Measurements from ENCODE around the gene CBX6.

Gene CBX6

DNA sequence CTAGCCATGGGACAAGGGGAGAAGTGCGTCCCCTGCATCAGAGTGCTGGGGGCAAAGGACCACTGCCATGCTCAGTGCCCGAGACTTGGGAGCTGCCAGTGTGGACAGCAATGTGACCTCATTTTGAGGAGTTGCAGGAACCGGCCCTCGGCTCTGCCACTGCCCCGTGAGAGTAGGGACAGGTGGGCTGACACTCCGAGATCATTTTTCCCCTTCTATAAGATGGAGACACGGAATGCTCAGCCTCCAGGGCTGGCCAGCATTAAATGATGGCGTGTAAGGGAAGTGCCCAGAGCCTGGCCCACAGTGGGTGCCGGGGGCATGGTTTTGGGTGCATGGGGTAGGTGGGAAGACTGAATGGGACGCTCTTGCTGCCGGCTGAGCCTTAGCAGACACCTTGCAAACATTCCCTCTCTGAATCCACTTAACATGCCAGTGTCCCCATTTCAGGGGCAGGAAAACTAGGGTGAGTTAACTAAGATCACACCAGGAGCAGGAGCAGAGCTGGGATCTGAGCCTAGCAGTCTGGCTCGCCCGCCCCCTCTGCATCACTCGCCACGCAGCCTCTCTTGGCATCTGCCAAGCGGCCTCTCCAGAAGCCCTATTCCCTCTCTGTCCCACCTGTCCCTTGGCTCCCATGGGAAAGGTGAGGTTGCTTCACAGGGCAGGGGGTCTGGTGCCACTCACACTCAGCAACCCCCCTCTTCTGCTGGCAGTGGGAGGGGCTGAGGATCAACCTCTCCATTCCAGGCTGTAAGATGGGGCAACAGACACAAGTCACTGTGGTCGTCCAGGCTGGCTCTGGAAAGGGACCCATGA, 41.8 kb downstream of the CBX6 start:
- H3K27me3 ChIP-seq (ENCODE audit: low read depth, low read length), result peaks cover 5% of the 10 kb centered on the region
- no peaks in the 10 kb centered on the region for H3K4me1 ChIP-seq (ENCODE audit: low read length)
- no peak overlapping the region for H3K9ac ChIP-seq (ENCODE audit: low read length)
- H3K36me3 ChIP-seq (replicated peaks; ENCODE audit: low read depth, low read length), result no peaks in the 10 kb centered on the region
- TF ChIP-seq CTCF (IDR thresholded peaks at IDR 0.05; ENCODE audit: low read depth, low read length) (no peak), EZH2phosphoT487 (IDR thresholded peaks at IDR 0.05; ENCODE audit: low read depth) (no peak)
- H3K4me3 ChIP-seq (ENCODE audit: low read length), result no peak overlapping the region
- H3K27ac ChIP-seq (ENCODE audit: low read length), result no peak overlapping the region
- no peaks in the 10 kb centered on the region for H3K79me2 ChIP-seq (ENCODE audit: low read length)
- 0 out of 2 replicates have a peak, but pooled peaks cover under 1% of the 10 kb centered on the region for H4K20me1 ChIP-seq (ENCODE audit: insufficient read depth, low read length)
- H2AFZ ChIP-seq (ENCODE audit: low read depth, low read length), result no peak overlapping the region
- H3K4me2 ChIP-seq (ENCODE audit: low read length), result no peak overlapping the region
- H3K9me3 ChIP-seq (ENCODE audit: insufficient read depth, low read length), result no peaks in the 10 kb centered on the region

- no peaks in the 10 kb centered on the region for H3K9me3 ChIP-seq (ENCODE audit: insufficient read depth, low read length)
- H3K27ac ChIP-seq (ENCODE audit: low read length), result no peak overlapping the region
- no peak overlapping the region for H3K4me3 ChIP-seq (ENCODE audit: low read length)
- TF ChIP-seq EZH2phosphoT487 (IDR thresholded peaks at IDR 0.05; ENCODE audit: low read depth) (no peak), CTCF (IDR thresholded peaks at IDR 0.05; ENCODE audit: low read depth, low read length) (no peak)
- no peaks in the 10 kb centered on the region for H3K79me2 ChIP-seq (ENCODE audit: low read length)
- H4K20me1 ChIP-seq (ENCODE audit: insufficient read depth, low read length), result 0 out of 2 replicates have a peak, but pooled peaks cover 7% of the 10 kb centered on the region
- H3K36me3 ChIP-seq (replicated peaks; ENCODE audit: low read depth, low read length), result no peaks in the 10 kb centered on the region
- no peak overlapping the region for H3K4me2 ChIP-seq (ENCODE audit: low read length)
- no peak overlapping the region for H2AFZ ChIP-seq (ENCODE audit: low read depth, low read length)
- no peak overlapping the region for H3K9ac ChIP-seq (ENCODE audit: low read length)
- no peaks in the 10 kb centered on the region for H3K4me1 ChIP-seq (ENCODE audit: low read length)
- peaks cover 5% of the 10 kb centered on the region for H3K27me3 ChIP-seq (ENCODE audit: low read depth, low read length)
Measured at GRCh38 chr22:38829485-38829884, 42.5 kb downstream of the CBX6 start.

GRCh38 chr22:38828616-38829205, 43.3 kb downstream of the CBX6 start:
- H3K27me3 ChIP-seq (ENCODE audit: low read depth, low read length), result peaks cover 5% of the 10 kb centered on the region
- no peak overlapping the region for H3K27ac ChIP-seq (ENCODE audit: low read length)
- H4K20me1 ChIP-seq (ENCODE audit: insufficient read depth, low read length), result peaks cover 12% of the 10 kb centered on the region; the same call in 1 of the 2 replicates
- TF ChIP-seq EZH2phosphoT487 (IDR thresholded peaks at IDR 0.05; ENCODE audit: low read depth) (no peak), CTCF (IDR thresholded peaks at IDR 0.05; ENCODE audit: low read depth, low read length) (no peak)
- H3K4me1 ChIP-seq (ENCODE audit: low read length), result no peaks in the 10 kb centered on the region
- H3K4me3 ChIP-seq (ENCODE audit: low read length), result no peak overlapping the region
- no peaks in the 10 kb centered on the region for H3K36me3 ChIP-seq (replicated peaks; ENCODE audit: low read depth, low read length)
- no peaks in the 10 kb centered on the region for H3K79me2 ChIP-seq (ENCODE audit: low read length)
- no peak overlapping the region for H2AFZ ChIP-seq (ENCODE audit: low read depth, low read length)
- no peak overlapping the region for H3K9ac ChIP-seq (ENCODE audit: low read length)
- no peaks in the 10 kb centered on the region for H3K9me3 ChIP-seq (ENCODE audit: insufficient read depth, low read length)
- no peak overlapping the region for H3K4me2 ChIP-seq (ENCODE audit: low read length)

- no peak overlapping the region for H2AFZ ChIP-seq (ENCODE audit: low read depth, low read length)
Measured at GRCh38 chr22:38828191-38828590, 43.8 kb downstream of the CBX6 start.

More at GRCh38 chr22:38828191-38828590, 43.8 kb downstream of the CBX6 start:
- no peak overlapping the region for H3K27ac ChIP-seq (ENCODE audit: low read length)
- H3K9me3 ChIP-seq (ENCODE audit: insufficient read depth, low read length), result no peaks in the 10 kb centered on the region
- H4K20me1 ChIP-seq (ENCODE audit: insufficient read depth, low read length), result peaks cover 17% of the 10 kb centered on the region; the same call in 1 of the 2 replicates
- no peaks in the 10 kb centered on the region for H3K36me3 ChIP-seq (replicated peaks; ENCODE audit: low read depth, low read length)
- H3K4me2 ChIP-seq (ENCODE audit: low read length), result no peak overlapping the region
- TF ChIP-seq CTCF (IDR thresholded peaks at IDR 0.05; ENCODE audit: low read depth, low read length), result no peak
- TF ChIP-seq EZH2phosphoT487 (IDR thresholded peaks at IDR 0.05; ENCODE audit: low read depth), result no peak
- no peak overlapping the region for H3K4me3 ChIP-seq (ENCODE audit: low read length)
- peaks cover 5% of the 10 kb centered on the region for H3K27me3 ChIP-seq (ENCODE audit: low read depth, low read length)
- H3K79me2 ChIP-seq (ENCODE audit: low read length), result no peaks in the 10 kb centered on the region
- H3K4me1 ChIP-seq (ENCODE audit: low read length), result no peaks in the 10 kb centered on the region
- no peak overlapping the region for H3K9ac ChIP-seq (ENCODE audit: low read length)
